Activated B cell treated with CpG ODN at 0.5 μM for 24 hours (primary cell): ENCODE results near the gene KCNC4. TPM values are rescaled to one million over a fixed set of nuclear protein-coding genes. Genes with fewer than 3 reads are reported as not detected.

Experiments used
- ATAC-seq: fragments of 200-7000 bp; cut with Tn5 transposase; one replicate; pipeline ENCODE4 v1.10.0; 2021; ENCODE audit warnings: low read depth, mild to moderate bottlenecking, moderate library complexity
- CTCF ChIA-PET: fragments of 350-600 bp; sonication (Branson Sonifier 250); formaldehyde crosslinking; loops from one replicate; lab custom pipeline; 2021; ENCODE audit warnings: antibody characterized with exemption; lab: Charles Lee
- POLR2A ChIA-PET: fragments of 350-600 bp; sonication (Branson Sonifier 250); formaldehyde crosslinking; loops from one replicate; lab custom pipeline; 2021; ENCODE audit warnings: antibody characterized with exemption; lab: Charles Lee
- DNase-seq: peaks from one replicate; pipeline ENCODE4 v3.0.0; 2022
- H3K27ac Mint-ChIP-seq: one replicate; pipeline ENCODE4 v1.8.0; 2020; ENCODE audit warnings: mixed read lengths
- H3K27me3 Mint-ChIP-seq: one replicate; pipeline ENCODE4 v1.8.0; 2021; ENCODE audit warnings: mixed read lengths
- H3K36me3 Mint-ChIP-seq: one replicate; pipeline ENCODE4 v1.8.0; 2021; ENCODE audit warnings: low read depth, mixed read lengths
- H3K4me1 Mint-ChIP-seq: one replicate; pipeline ENCODE4 v1.8.0; 2021; ENCODE audit warnings: mixed read lengths
- H3K4me3 Mint-ChIP-seq: one replicate; pipeline ENCODE4 v1.8.0; 2020; ENCODE audit warnings: mild to moderate bottlenecking, mixed read lengths
- H3K9me3 Mint-ChIP-seq: one replicate; pipeline ENCODE4 v1.8.0; 2020; ENCODE audit warnings: mixed read lengths
- intact Hi-C: fragments of 100-400 bp; cut with micrococcal nuclease; formaldehyde crosslinking; loops from one replicate; pipeline ENCODE4 v1.15.1; 2024
- total RNA-seq: library from RNA; stranded (reverse); gene quantifications from 2 replicates; pipeline ENCODE4 v1.2.3, GENCODE V29; 2022
- TF ChIP-seq, protein P1 (sequence below): fragments of 200-600 bp; IDR thresholded peaks from one replicate; pipeline ENCODE4 v1.8.0; 2022; ENCODE audit warnings: antibody characterized with exemption, mild to moderate bottlenecking

Gene KCNC4
- total RNA-seq, 1 donor from 2014 or later: 9.8 TPM

DNA sequence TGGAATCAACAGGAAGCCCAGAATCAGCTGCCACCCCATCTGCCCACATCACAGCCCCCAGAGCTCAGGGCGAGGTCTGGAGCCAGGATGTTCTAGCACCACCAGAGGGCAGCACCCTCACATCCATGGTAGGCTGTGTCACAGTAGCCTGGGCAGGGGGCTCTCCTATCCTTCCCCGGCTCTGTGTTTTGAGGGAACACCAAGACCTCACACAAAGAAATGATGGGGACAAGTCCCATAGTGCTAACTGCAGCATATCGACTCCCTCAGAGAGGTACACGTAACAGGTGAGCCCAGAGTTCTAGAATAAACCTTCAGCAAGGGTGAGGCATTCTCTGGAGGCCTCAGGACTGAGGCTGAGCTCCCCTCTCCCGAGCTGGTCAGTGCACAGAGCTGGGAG lies 2.3 kb upstream of the KCNC4 start:
- peaks cover 27% of the 10 kb centered on the region for H3K4me1 Mint-ChIP-seq

DNA sequence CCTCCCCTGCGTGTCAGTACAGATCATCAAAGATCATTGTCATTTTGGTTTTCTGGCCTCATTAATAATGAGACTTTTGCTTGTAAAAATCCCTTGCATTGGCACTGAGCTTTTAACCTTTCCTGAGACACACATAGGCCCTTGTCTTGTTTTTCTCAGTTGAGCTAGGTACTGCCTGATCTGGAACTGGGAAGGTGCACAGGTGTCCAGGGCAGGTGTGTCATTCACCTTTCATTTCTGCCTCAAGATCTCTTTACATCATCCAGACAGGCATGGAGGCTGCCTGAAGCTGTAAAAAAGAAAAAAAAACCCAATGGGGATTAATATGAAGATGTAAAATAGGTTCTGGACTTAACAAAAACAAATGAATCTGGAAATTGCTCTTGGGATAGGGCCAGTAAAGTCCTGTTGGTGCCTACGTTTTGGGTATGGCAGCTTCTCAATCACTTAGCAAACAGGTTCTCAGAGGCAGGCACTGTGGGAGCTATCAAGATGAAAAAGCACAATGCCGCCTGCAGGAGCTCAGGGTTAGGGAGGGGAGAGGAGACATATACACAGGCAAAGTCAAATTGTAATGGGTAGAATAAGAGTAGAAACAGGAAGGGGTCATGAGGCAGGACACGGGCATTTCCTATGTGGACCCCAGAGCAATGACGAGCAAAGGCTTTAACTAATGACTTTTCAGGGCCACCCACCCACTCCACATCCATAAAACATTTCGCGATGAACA lies 1.0 kb upstream of the KCNC4 start:
- H3K27ac Mint-ChIP-seq: peak overlapping the region; percentile 90
- H3K27me3 Mint-ChIP-seq: peaks cover 2% of the 10 kb centered on the region
- TF ChIP-seq, protein P1, sequence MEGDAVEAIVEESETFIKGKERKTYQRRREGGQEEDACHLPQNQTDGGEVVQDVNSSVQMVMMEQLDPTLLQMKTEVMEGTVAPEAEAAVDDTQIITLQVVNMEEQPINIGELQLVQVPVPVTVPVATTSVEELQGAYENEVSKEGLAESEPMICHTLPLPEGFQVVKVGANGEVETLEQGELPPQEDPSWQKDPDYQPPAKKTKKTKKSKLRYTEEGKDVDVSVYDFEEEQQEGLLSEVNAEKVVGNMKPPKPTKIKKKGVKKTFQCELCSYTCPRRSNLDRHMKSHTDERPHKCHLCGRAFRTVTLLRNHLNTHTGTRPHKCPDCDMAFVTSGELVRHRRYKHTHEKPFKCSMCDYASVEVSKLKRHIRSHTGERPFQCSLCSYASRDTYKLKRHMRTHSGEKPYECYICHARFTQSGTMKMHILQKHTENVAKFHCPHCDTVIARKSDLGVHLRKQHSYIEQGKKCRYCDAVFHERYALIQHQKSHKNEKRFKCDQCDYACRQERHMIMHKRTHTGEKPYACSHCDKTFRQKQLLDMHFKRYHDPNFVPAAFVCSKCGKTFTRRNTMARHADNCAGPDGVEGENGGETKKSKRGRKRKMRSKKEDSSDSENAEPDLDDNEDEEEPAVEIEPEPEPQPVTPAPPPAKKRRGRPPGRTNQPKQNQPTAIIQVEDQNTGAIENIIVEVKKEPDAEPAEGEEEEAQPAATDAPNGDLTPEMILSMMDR: no peak
- peak overlapping the region; percentile 92 for H3K4me3 Mint-ChIP-seq
- ChIA-PET POLR2A (interaction anchor here (0.8 to 7.0 kb wide), 9 partner anchors 35 to 251 kb away, joined by 3 to 78 read pairs (median 9); partner anchors contain the start of genes LAMTOR5 and RBM15), CTCF (interaction anchor here (0.8 to 13.5 kb wide), 18 partner anchors 13 to 410 kb away, joined by 3 to 459 read pairs (median 11); partner anchors contain the start of gene RBM15)
- H3K4me1 Mint-ChIP-seq: peaks cover 30% of the 10 kb centered on the region
- DNase-seq (no peak), ATAC-seq (no peak)
- intact Hi-C loops: loop anchor here (1.0 kb wide), 1 partner anchor 34 kb away; no protein-coding TSS in a partner anchor
- no peaks in the 10 kb centered on the region for H3K9me3 Mint-ChIP-seq
- no peaks in the 10 kb centered on the region for H3K36me3 Mint-ChIP-seq

More for the DNA sequence above, 2.3 kb upstream of the KCNC4 start:
- Mint-ChIP-seq H3K27ac (no peak overlapping the region), H3K27me3 (peaks cover 2% of the 10 kb centered on the region), H3K36me3 (no peaks in the 10 kb centered on the region), H3K9me3 (no peaks in the 10 kb centered on the region), H3K4me3 (no peak overlapping the region)
- CTCF ChIA-PET: interaction anchor here (0.6 to 13.5 kb wide), 39 partner anchors 9 to 717 kb away, joined by 3 to 459 read pairs (median 4); partner anchors contain the start of gene RBM15
- TF ChIP-seq, protein P1: peak; percentile 65
- ATAC-seq (no peak), DNase-seq (peak; percentile 63)
- POLR2A ChIA-PET: interaction anchor here (0.6 to 7.0 kb wide), 8 partner anchors 105 to 655 kb away, joined by 3 to 78 read pairs (median 6); partner anchors contain the start of gene RBM15
- intact Hi-C loops: loop anchor here (1.0 kb wide), 4 partner anchors 104 to 288 kb away; partner anchors contain the start of gene LAMTOR5

DNA sequence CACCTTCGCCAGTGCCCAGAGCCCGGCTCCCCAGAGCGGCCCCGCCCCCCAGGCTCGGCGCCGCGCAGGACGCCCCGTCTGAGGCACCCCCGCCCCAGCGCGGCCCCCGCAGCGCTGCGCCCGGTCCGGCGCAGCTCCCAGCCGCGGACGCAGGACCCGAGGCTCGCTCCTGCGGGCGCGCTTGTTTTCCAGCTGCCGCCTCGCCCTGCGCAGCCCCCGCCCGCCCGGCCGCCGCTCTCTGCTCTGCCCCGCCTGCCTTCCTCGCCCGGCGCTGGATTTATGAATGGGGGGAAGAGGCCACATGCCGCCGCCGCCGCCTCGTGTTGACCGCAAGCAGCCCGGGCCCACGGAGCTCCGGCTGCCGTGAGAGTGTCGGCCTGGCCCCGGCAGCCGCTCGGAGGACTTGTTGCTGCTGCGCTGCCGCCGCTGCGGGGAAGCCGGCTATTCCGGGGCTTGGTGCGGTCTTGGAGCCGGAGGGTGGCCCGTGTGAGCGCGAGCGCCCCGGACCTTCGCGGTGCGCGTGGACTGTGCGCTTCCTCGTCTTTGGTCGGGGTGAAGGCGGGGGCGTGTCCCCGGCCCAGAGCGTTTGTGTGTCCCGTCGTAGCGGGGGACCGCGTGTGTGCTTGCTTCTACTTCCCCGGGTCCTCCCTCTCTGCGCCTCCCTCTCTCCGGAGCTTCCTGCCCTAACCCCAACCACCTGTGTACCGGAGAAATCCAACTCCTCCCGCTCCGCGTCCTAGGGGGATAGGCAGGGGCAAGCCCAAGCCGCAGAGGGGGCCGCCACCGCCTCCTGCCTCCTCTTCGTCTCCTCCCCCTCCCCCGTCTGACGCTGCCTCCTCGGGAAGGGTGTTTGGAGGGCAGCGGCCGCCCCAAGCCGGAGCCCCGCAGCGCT lies 736 bp downstream of the KCNC4 start:
- Mint-ChIP-seq H3K9me3 (no peaks in the 10 kb centered on the region), H3K27ac (peak overlapping the region; percentile 76), H3K4me3 (peak overlapping the region; percentile 87), H3K27me3 (peaks cover 2% of the 10 kb centered on the region), H3K4me1 (peaks cover 32% of the 10 kb centered on the region), H3K36me3 (no peaks in the 10 kb centered on the region)
- intact Hi-C loops: loop anchor here (1.0 to 5.0 kb wide), 6 partner anchors 127 to 664 kb away; partner anchors contain the start of genes GNAI3 and LAMTOR5
- DNase-seq (peak; percentile 57), ATAC-seq (peak; percentile 19)
- TF ChIP-seq, protein P1: no peak
- ChIA-PET POLR2A (interaction anchor here (0.6 to 7.0 kb wide), 8 partner anchors 33 to 346 kb away, joined by 3 to 78 read pairs (median 7); partner anchors contain the start of genes LAMTOR5, RBM15 and STRIP1), CTCF (interaction anchor here (1.2 to 13.5 kb wide), 5 partner anchors 98 to 250 kb away, joined by 3 to 459 read pairs (median 67); partner anchors contain the start of gene RBM15)

DNA sequence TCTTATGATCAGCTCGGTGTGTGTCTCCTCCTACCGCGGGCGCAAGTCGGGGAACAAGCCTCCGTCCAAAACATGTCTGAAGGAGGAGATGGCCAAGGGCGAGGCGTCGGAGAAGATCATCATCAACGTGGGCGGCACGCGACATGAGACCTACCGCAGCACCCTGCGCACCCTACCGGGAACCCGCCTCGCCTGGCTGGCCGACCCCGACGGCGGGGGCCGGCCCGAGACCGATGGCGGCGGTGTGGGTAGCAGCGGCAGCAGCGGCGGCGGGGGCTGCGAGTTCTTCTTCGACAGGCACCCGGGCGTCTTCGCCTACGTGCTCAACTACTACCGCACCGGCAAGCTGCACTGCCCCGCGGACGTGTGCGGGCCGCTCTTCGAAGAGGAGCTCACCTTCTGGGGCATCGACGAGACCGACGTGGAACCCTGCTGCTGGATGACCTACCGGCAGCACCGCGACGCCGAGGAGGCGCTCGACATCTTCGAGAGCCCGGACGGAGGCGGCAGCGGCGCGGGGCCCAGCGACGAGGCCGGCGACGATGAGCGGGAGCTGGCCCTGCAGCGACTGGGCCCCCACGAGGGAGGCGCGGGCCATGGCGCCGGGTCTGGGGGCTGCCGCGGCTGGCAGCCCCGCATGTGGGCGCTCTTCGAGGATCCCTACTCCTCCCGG lies 1.5 kb downstream of the KCNC4 start:
- POLR2A ChIA-PET: interaction anchor here (1.0 to 7.0 kb wide), 4 partner anchors 32 to 196 kb away, joined by 3 to 78 read pairs (median 20); partner anchors contain the start of genes LAMTOR5 and RBM15

More for the DNA sequence above, 1.5 kb downstream of the KCNC4 start:
- intact Hi-C loops: loop anchor here (1.0 to 5.0 kb wide), 3 partner anchors 196 to 664 kb away; partner anchors contain the start of genes GNAI3 and LAMTOR5
- CTCF ChIA-PET: interaction anchor here (1.0 to 13.5 kb wide), 5 partner anchors 99 to 284 kb away, joined by 3 to 459 read pairs (median 3); no protein-coding TSS in a partner anchor
- H3K4me1 Mint-ChIP-seq: peaks cover 32% of the 10 kb centered on the region
- peak overlapping the region; percentile 87 for H3K4me3 Mint-ChIP-seq
- TF ChIP-seq, protein P1: no peak
- H3K36me3 Mint-ChIP-seq: no peaks in the 10 kb centered on the region
- H3K9me3 Mint-ChIP-seq: no peaks in the 10 kb centered on the region
- H3K27ac Mint-ChIP-seq: peak overlapping the region; percentile 76
- peaks cover 2% of the 10 kb centered on the region for H3K27me3 Mint-ChIP-seq
- no peak for DNase-seq
- ATAC-seq: peak; percentile 2
